K562 (cell line): Measurements from ENCODE around the gene RARRES1. TPM values are rescaled to one million over a fixed set of nuclear protein-coding genes. Genes with fewer than 3 reads are reported as not detected.

Source experiments
- ATAC-seq: fragments of 200-7000 bp; cut with Tn5 transposase; 3 replicates; pipeline ENCODE4 v1.9.1; 2020; ENCODE audit warnings: moderate library complexity
- BruUV-seq: library from RNA; stranded (reverse); fragments of 400-500 nt; replicated peaks from 2 replicates; lab custom pipeline; 2021; lab: Mats Ljungman, UMichigan
- CTCF ChIA-PET: fragments of 300-600 bp; formaldehyde crosslinking; extraction: SDS; loops from one replicate; lab custom pipeline; 2021; ENCODE audit warnings: low intra/inter-chr PET ratio; lab: Yijun Ruan, JAX
- POLR2A ChIA-PET: fragments of 300-600, 350-650 bp; sonication (Branson Sonifier 250); formaldehyde crosslinking; extraction: SDS; loops from one replicate; lab custom pipeline; 2021; ENCODE audit warnings: antibody characterized with exemption, inconsistent platforms; lab: Yijun Ruan, JAX
- DNase-seq, 4 experiments: peaks; one replicate each; pipeline versions ENCODE4 v3.0.0 to v3.0.0-alpha.2; 2011 to 2018; ENCODE audit warnings: low spot score in 3 of 4, mixed read lengths in 3 of 4; ENCODE audit errors: extremely low read depth in 1 of 4
- FAIRE-seq: peaks from 2 replicates; lab custom pipeline; 2011; peaks lifted over from hg19 to GRCh38; lab: Jason Lieb, UNC
- H2AFZ ChIP-seq: 2 replicates; pipeline ENCODE4 v1.6.0; 2011; ENCODE audit warnings: low read depth, low read length, control low read depth, inconsistent platforms
- H3K27ac ChIP-seq: fragments of 200-600 bp; 3 replicates; pipeline ENCODE4 v1.8.0; 2011; ENCODE audit warnings: low read depth, mild to moderate bottlenecking, control low read depth, inconsistent platforms, low read length, moderate library complexity, mixed read lengths; ENCODE audit errors: extremely low read depth
- H3K27me3 ChIP-seq, 2 experiments: fragments of 300-600 bp in 1 of 2; 2 replicates in 1 of 2; 3 replicates in 1 of 2; pipeline versions ENCODE4 v1.6.0 to v1.8.0; 2011; ENCODE audit warnings: inconsistent platforms in 2 of 2, low read length in 2 of 2, mild to moderate bottlenecking in 1 of 2, mixed read lengths in 1 of 2, moderate library complexity in 1 of 2; ENCODE audit not compliant: control insufficient read depth in 2 of 2, insufficient read depth in 2 of 2
- H3K36me3 ChIP-seq: fragments of 300-600 bp; 3 replicates; pipeline ENCODE4 v1.8.0; 2011; ENCODE audit warnings: mild to moderate bottlenecking, low read length, inconsistent platforms; ENCODE audit not compliant: control insufficient read depth, insufficient read depth
- H3K4me1 ChIP-seq, 2 experiments: fragments of 200-600 bp in 1 of 2; replicated peaks in 1 of 2; 2 replicates in 1 of 2; 3 replicates in 1 of 2; pipeline versions ENCODE4 v1.5.1 to v1.8.0; 2011; ENCODE audit warnings: inconsistent platforms in 2 of 2, low read length in 2 of 2, mild to moderate bottlenecking in 1 of 2, mixed read lengths in 1 of 2, moderate library complexity in 1 of 2; ENCODE audit not compliant: control insufficient read depth in 2 of 2, insufficient read depth in 2 of 2
- H3K4me2 ChIP-seq: 2 replicates; pipeline ENCODE4 v1.6.1; 2011; ENCODE audit warnings: low read length, control low read depth, inconsistent platforms, mixed read lengths; ENCODE audit not compliant: insufficient read depth
- H3K4me3 ChIP-seq: fragments of 200-600 bp; sonication (generic), shearing (Covaris generic); 2 replicates; pipeline ENCODE4 v1.5.1; 2016; ENCODE audit warnings: control low read depth, inconsistent platforms
- H3K79me2 ChIP-seq: fragments of 200-600 bp; 3 replicates; pipeline ENCODE4 v1.8.0; 2011; ENCODE audit warnings: low read length, inconsistent platforms; ENCODE audit not compliant: control insufficient read depth, insufficient read depth
- H3K9ac ChIP-seq, 2 experiments: 2 replicates each; pipeline versions ENCODE4 v1.6.0 to v1.6.1; 2011; ENCODE audit warnings: low read depth in 2 of 2, low read length in 2 of 2, control low read depth in 1 of 2, inconsistent platforms in 1 of 2, mild to moderate bottlenecking in 1 of 2, mixed read lengths in 1 of 2; ENCODE audit not compliant: insufficient read depth in 1 of 2
- H3K9me1 ChIP-seq: one replicate; pipeline ENCODE4 v1.6.0; 2011; ENCODE audit warnings: inconsistent platforms, mild to moderate bottlenecking, low read length, moderate library complexity; ENCODE audit not compliant: control insufficient read depth, insufficient read depth
- H3K9me3 ChIP-seq: replicated peaks from 2 replicates; pipeline ENCODE4 v1.5.1; 2011; ENCODE audit warnings: low read depth, low read length, inconsistent platforms; ENCODE audit not compliant: control insufficient read depth, insufficient read depth
- H4K20me1 ChIP-seq: replicated peaks from 2 replicates; pipeline ENCODE4 v1.6.1; 2011; ENCODE audit warnings: low read length, inconsistent platforms, mixed read lengths; ENCODE audit not compliant: control insufficient read depth, insufficient read depth
- CSDE1 ChIP-seq, 2 experiments: fragments of 450-650 bp; IDR thresholded peaks; 2 replicates each; pipeline ENCODE4 v1.6.1; 2016; ENCODE audit warnings: mild to moderate bottlenecking in 1 of 2
- MNT ChIP-seq, 2 experiments: fragments of 450-650 bp; conservative IDR thresholded peaks; 2 replicates each; pipeline ENCODE4 v1.6.1; 2017; ENCODE audit warnings: mild to moderate bottlenecking in 2 of 2, moderate library complexity in 2 of 2
- NKRF ChIP-seq: fragments of 450-650 bp; IDR thresholded peaks from 2 replicates; pipeline ENCODE4 v1.6.1; 2016; ENCODE audit warnings: borderline replicate concordance
- PPARD ChIP-seq: fragments of 250-450 bp; sonication (Bioruptor Pico); IDR thresholded peaks from 2 replicates; pipeline ENCODE4 v1.8.0; 2022; ENCODE audit warnings: inconsistent platforms, mild to moderate bottlenecking, moderate library complexity
- SAFB ChIP-seq: fragments of 200-400 bp; formaldehyde crosslinking; IDR thresholded peaks from 2 replicates; pipeline ENCODE4 v1.6.1; 2017; ENCODE audit warnings: low read depth, low read length, borderline replicate concordance
- THAP7 ChIP-seq: fragments of 250-450 bp; sonication (Bioruptor Pico); IDR thresholded peaks from 2 replicates; pipeline ENCODE4 v1.5.0; 2021
- TSHZ1 ChIP-seq: fragments of 250-450 bp; sonication (Bioruptor Pico); IDR thresholded peaks from 2 replicates; pipeline ENCODE4 v1.4.0; 2020; ENCODE audit warnings: mild to moderate bottlenecking, moderate library complexity
- ZNF398 ChIP-seq: fragments of 250-450 bp; sonication (Bioruptor Pico); IDR thresholded peaks from 2 replicates; pipeline ENCODE4 v1.8.0; 2021; ENCODE audit warnings: moderate library complexity, mild to moderate bottlenecking, inconsistent platforms
- ZNF445 ChIP-seq: fragments of 250-450 bp; sonication (Bioruptor Pico); IDR thresholded peaks from 2 replicates; pipeline ENCODE4 v1.4.0; 2020; ENCODE audit warnings: low read depth, mild to moderate bottlenecking, moderate library complexity
- WGBS: fragments of 100-300 bp; shearing (Covaris generic); methylation state at CpG from one replicate; pipeline ENCODE4 v1.1.6; 2016; ENCODE audit warnings: low coverage, mixed read lengths; ENCODE audit not compliant: insufficient coverage; ENCODE audit errors: missing lambda C conversion rate; 5-methylcytosine and 5-hydroxymethylcytosine counted together
- in situ Hi-C: fragments of 300-500 bp; cut with MboI; formaldehyde crosslinking; loops from 4 replicates; pipeline ENCODE4 v1.15.0; 2018; ENCODE audit warnings: inconsistent platforms, mixed read lengths
- intact Hi-C: fragments of 100-400 bp; cut with micrococcal nuclease; formaldehyde crosslinking; loops from 2 replicates; pipeline ENCODE4 v1.14.2; 2022
- polyA plus RNA-seq, 8 experiments: library from polyadenylated mRNA; depleted of rRNA in 4 of 8; stranded (reverse) in 5 of 8; unstranded in 3 of 8; fragments of >200 nt; fragmentation: Nextera tagmentation in 2 of 8; fragmentation: Illumina TruSeq in 1 of 8; extraction: Ambion mirVana in 2 of 8; extraction: Trizol in 1 of 8; gene quantifications; 2 replicates each; pipeline versions ENCODE4 v1.2.1 to v1.2.3, GENCODE V29; 2011 to 2014; ENCODE audit warnings: inconsistent platforms in 1 of 8, missing spikeins in 1 of 8
- total RNA-seq, 7 experiments: library from RNA; depleted of rRNA in 6 of 7; stranded (reverse); fragments of >200 nt in 6 of 7; fragmentation: Illumina TruSeq in 2 of 7; extraction: Trizol in 2 of 7; gene quantifications; 2 replicates each; pipeline versions ENCODE4 v1.2.1 to v1.2.3, GENCODE V29; 2011 to 2021; ENCODE audit warnings: low replicate concordance in 1 of 7

Gene RARRES1
- total and polyA plus RNA-seq, 9 of the 15 experiments (the other 6 are each of a cell fraction or from before 2014, with no cell fraction given), result not detected

GRCh38 chr3:158755421-158755820 lies 23.2 kb upstream of the RARRES1 start:
- 37% methylated on average over 2 of the region's 2 CpGs for WGBS
- H3K36me3 ChIP-seq, result 0 out of 3 replicates have a peak, but pooled peaks cover 1% of the 10 kb centered on the region
- no peaks in the 10 kb centered on the region for H3K9me1 ChIP-seq
- no peak overlapping the region for H3K4me2 ChIP-seq
- no peak overlapping the region for H3K9ac ChIP-seq
- no peaks in the 10 kb centered on the region for H3K27me3 ChIP-seq
- no TSS peak for BruUV-seq
- H2AFZ ChIP-seq, result no peak overlapping the region
- in situ Hi-C loops, result no loop called here
- no peak for DNase-seq
- no peak for ATAC-seq
- no peaks in the 10 kb centered on the region for H3K79me2 ChIP-seq
- intact Hi-C loops, result no loop called here
- no peaks in the 10 kb centered on the region for H3K4me1 ChIP-seq
- no peaks in the 10 kb centered on the region for H3K9me3 ChIP-seq
- ChIA-PET CTCF (no interaction called here), POLR2A (no interaction called here)
- no peaks in the 10 kb centered on the region for H4K20me1 ChIP-seq
- no peak for FAIRE-seq
- H3K27ac ChIP-seq, result no peak overlapping the region
- H3K4me3 ChIP-seq, result no peak overlapping the region
- no peak for TF ChIP-seq MNT (conservative IDR thresholded peaks at IDR 0.05)
- TF ChIP-seq ZNF398 (CRISPR knock-in tag), result no peak
- no peak for TF ChIP-seq PPARD (CRISPR knock-in tag)
- no peak for TF ChIP-seq TSHZ1 (CRISPR knock-in tag)
- no peak for TF ChIP-seq ZNF445 (CRISPR knock-in tag)
- TF ChIP-seq CSDE1 (IDR thresholded peaks at IDR 0.05), result no peak
- TF ChIP-seq THAP7 (CRISPR knock-in tag), result no peak
- TF ChIP-seq SAFB, result no peak
- no peak for TF ChIP-seq NKRF
